HG03045 (cell line): ENCODE results near the gene ZNF865.
"Not testable (repeated sequence)": the region's sequence is repeated elsewhere in the genome, so short reads cannot be mapped to it uniquely, and the experiment has no call there.

Source experiments
- ATAC-seq: cut with Tn5 transposase; IDR thresholded peaks from one replicate; pipeline ENCODE4 v1.9.1; 2021; ENCODE audit warnings: mild to moderate bottlenecking, moderate library complexity; ENCODE audit not compliant: unreplicated experiment

Gene ZNF865

DNA sequence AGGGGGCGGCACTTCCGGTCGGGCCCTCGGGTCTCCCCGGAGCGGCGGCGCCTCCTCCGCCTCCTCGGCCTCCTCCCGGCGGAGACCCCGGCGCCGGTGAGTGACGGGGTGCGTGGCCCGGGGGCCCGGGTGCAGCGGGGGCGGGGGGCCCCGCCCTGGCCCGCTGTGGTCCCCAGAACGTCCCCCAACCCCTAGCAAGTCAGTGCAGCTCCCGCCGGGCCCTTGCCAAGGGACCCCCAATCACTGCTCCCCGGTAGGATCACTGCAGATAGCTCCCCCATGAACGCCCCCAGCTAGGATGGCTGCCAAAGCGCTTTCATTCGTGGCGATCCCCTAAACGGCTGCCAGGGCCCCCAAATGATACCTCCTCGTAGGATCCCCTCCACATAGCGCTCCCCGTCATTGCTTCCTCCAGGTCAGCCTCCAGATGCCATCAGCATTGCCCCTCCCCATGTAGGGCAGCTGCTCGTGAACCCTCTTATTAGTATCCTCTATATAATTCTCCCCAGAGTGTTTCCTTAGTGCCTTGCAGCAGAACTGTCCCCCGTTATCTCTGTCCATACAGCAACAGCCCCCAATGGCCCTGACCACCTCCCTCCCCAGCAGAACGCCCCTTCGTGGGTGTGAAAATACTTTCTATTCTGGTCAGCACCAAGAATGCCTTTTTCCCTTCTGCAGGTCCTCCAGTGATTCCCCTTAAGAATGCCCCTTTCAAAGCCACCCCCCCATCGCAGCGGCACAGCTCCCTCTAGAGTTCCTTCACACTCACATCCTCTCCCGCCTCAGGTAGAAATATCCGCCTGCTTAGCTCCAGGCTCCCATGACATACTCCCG, at the start of gene ZNF865:
Gene ZNF865 (plus strand): TSS at position 11 of the 834 bp plus-strand sequence. CDS start 7,972 bp downstream, outside the sequence.
- peak; percentile 26 for ATAC-seq

GRCh38 chr19:55559684-55560083, 45.8 kb upstream of the ZNF865 start:
- no peak for ATAC-seq

- ATAC-seq, result no peak
These were observed 42.2 kb upstream of the ZNF865 start for GRCh38 chr19:55563261-55563690.

GRCh38 chr19:55566823-55567222, 38.6 kb upstream of the ZNF865 start:
- no peak for ATAC-seq

DNA sequence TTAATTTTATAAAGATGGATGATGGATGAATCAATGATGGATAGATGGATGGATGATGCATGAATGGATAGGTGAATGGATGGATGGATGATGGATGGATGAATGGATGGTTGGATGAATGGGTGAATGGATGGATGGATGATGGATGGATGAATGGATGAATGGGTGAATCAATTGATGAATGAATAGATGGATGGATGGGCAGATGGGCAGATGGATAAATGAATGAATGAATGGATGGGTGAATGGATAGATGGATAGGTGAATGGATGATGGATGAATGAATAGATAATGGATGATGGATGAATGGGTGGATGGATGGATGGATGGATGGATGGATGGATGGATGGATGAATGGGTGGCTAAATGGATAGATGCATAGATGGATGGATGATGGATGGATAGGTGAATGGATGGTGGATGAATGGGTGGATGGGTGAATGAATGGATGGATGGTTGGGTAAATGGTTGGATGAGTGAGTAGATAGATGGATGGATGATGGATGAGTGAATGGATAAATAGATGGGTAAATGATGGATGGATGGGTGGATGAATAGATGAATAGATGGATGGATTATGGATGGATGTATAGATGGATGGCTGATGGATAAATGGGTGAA, 37.6 kb upstream of the ZNF865 start:
- no peak for ATAC-seq

GRCh38 chr19:55569477-55569876, 36.0 kb upstream of the ZNF865 start:
- ATAC-seq, result not testable (repeated sequence)

DNA sequence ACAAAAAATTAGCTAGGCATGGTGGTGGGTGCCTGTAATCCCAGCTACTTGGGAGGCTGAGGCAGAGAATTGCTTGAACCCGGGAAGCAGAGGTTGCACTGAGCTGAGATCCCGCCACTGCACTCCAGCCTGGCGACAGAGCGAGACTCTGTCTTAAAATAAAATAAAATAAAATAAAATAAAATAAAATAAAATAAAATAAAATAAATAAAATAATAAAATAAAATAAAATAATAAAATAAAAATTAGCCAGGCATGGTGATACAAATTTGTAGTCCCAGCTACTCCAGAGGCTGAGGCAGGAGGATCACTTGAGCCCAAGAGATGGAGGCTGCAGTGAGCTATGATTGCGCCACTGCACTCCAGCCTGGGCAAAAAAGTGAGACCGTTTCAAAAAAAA, 31.5 kb upstream of the ZNF865 start:
- not testable (repeated sequence) for ATAC-seq

GRCh38 chr19:55576746-55577145, 28.7 kb upstream of the ZNF865 start:
- ATAC-seq, result no peak

DNA sequence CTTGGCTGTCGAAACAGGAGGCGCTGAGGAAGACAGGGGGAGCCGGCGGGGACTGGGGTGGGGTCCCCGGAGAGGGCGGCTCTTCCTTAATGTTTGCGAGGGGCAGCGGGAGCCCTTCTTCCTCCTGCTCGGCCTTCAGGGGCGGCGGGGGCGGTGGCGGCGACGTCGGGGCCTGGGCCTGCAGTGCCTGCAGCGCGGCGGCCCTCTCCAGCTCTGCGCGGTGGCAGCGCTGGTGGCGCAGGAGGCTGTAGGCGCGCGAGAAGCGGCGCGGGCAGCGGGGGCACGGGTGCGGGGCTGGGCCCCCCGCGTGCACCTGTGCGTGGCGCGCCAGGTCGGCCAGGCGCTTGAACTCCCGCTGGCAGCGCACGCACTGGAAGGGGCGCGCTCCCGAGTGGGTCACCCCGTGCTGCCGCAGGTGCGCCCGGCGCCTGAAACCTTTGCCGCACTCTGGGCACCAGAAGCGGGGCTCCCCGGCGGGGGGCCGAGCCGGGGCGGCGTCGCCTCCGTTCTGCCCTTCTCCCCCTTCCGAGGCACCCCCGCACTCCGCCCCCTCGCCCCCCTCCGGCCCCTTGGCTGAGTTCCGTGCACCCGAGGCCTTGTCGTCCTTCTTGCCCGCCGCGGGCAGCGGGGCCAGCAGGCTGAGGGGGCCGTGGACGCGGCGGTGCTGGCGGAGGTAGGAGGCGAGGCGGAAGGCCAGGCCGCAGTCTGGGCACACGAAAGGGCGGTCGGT, 27.3 kb upstream of the ZNF865 start:
- no peak for ATAC-seq

DNA sequence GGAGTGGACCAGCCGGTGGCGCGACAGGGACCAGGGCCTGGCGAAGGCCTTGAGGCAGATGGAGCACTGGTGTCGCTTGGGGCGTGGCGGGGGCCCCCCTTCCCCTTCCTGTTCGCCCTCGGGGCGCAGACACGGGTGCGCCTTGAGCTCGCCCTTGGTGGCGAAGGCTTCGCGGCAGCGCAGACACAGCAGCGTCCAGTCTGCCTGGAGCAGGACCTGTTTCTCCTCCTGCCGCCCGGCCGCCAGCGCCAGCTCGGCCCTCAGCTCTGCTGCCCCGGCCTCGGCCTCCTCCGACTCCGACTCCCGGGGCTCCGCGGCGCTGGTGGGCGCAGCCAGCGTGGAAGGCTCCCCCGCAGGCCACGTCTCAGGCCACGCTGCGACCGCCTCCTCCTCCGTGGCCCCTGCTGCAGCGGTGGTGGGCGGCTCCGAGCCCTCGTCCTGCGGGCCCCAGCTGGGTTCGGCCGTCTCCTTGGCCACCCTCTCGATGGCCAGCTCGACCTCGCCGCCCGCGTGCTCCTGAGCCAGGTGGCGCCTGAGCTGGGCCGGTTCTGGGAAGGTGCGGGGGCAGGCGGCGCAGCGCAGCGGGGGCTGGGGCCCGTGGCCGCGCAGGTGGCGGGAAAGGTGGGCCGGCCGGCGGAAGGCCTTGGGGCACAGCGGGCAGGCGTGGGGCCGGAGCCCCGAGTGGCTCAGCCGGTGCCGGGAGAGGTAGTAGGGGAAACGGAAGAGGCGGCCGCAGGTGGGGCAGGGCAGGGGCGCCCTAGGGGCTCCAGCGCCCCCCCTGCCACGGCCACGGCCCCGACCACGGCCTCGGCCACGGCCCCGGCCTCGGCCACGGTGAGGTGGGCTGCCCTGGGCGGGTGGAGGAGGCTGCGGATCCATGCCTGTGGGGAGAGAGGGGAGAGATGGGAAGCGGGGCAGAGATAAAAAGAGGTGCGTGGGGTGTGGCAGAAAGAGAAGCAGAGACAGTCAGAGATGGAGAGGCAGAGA, 26.4 kb upstream of the ZNF865 start:
- no peak for ATAC-seq

GRCh38 chr19:55579766-55580621, 25.5 kb upstream of the ZNF865 start:
- ATAC-seq, result peak; percentile 25

DNA sequence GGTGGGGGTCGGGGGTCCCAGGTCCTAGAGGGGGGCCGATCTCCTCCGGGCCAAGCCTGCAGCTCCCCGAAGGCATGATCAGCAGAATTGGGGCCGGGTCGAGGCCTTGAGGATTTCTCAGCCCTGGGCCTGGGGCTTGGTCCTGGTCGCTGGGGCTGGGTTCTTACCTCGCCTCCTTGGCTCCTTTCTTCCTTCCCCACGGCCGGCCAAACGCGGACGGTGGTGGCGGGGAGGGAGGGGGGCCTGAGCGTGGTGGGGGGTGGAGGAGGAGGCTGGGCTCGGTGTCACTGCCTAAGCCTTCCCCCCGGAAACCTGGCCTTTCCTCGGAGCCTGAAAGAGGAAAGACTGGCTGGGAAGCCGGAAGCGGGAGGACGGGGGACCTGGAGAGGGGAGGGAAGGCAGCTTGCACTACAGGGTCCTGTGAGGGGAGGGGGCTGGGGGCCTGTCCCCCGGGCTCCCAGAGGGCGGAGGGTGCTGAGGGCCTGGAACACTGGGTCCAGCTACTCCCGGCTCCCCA, 24.8 kb upstream of the ZNF865 start, which contains the start of gene ZNF579:
Gene ZNF579 (minus strand): TSS at position 221 of the 517 bp plus-strand sequence. CDS start 1,209 bp downstream, outside the sequence.
- peak; percentile 37 for ATAC-seq

DNA sequence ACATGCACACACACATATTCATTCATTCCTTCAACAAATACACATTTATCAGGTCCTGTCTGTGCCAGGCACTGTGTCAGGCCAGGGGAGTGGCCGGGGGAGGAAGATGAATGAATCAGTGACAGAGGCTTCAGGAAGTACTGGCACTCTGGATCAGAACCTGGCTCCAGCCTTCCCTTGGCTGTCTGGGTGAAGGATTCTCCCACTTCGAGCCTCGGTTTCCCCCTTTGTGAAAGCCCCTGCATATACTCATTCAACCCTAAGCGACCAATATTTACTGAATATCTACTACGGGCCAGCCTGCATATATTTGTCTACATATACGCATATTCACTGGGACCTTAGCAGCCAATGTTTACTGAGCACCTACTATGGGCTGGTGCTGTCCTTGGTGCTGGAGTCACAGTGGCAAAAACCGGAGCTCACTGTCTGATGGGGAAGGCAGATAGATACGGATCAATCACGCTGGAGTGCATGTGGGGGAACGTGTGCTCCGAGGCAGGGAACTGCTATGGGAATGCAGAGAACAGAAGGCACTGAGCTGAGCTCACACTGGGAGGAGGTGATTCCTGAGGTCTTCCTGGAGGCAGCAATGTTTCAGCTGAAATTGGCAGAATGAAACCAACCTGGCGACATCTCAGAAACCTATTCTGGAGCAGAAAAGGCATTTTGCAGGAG, 24.2 kb upstream of the ZNF865 start:
- no peak for ATAC-seq

DNA sequence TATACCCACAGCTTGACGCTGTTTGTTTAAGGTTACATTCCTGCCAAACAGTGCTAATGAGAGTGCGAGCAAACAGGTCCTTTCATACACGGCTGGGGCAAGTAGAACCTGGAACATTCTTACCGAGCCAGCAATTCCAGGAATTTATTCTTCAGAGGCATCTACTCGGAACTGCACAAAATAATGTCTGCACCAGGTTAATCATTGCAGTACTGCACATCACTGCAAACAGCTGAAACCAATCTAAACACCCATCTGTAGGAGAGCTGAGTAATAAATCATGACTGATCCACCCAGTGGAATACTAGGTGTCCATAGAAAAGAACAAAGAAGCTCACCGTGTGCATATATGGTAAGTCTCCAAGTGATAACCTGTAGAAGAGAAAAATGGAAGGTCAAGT, 23.6 kb upstream of the ZNF865 start:
- no peak for ATAC-seq

DNA sequence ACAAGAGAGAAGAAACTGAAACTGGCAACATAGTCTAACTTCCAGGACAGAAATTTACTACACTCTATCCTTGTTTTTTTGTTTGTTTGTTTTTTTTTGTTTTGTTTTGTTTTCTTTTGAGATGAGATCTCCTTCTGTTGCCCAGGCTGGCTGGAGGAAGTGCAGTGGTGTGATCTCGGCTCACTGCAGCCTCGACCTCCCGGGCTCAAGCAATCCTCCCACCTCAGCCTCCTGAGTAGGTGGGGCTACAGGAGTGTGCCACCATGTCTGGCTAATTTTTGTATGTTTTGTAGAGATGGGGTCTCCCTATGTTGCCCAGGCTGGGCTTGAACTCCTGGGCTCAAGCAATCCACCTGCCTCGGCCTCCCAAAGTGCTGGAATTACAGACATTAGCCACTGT, 23.2 kb upstream of the ZNF865 start:
- not testable (repeated sequence) for ATAC-seq

DNA sequence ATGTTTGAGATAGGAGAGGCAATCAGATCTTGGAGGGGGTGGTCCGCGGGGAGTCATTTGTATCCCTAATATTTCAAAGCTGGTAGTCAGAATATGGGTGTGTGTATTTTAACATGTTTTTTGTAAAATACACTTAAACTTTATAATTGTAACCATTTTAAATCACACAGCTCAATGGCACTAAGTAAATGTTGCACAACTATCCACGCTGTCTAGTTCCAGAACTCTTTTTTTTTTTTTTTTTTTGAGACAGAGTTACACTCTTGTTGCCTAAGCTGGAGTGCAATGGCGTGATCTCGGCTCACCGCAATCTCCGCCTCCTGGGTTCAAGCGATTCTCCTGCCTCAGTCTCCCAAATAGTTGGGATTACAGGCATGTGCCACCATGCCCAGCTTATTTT, 21.6 kb upstream of the ZNF865 start:
- ATAC-seq, result not testable (repeated sequence)

DNA sequence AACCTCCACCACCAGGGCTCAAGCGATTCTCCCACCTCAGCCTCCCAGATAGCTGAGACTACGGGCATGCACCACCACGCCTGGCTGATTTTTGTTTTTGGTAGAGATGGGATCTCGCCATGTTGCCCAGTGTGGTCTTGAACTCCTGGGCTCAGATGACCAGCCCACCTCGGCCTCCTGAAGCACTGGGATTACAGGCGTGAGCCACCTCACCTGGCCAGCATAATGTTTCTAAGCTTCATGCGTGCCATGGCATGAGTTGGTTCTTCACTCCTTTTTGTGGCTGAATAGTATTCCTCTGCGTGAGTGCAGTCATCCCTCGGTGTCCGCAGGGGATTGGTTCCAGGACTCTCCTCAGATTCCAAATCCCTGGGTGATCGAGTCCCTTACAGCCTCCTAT, 20.6 kb upstream of the ZNF865 start:
- ATAC-seq, result no peak

DNA sequence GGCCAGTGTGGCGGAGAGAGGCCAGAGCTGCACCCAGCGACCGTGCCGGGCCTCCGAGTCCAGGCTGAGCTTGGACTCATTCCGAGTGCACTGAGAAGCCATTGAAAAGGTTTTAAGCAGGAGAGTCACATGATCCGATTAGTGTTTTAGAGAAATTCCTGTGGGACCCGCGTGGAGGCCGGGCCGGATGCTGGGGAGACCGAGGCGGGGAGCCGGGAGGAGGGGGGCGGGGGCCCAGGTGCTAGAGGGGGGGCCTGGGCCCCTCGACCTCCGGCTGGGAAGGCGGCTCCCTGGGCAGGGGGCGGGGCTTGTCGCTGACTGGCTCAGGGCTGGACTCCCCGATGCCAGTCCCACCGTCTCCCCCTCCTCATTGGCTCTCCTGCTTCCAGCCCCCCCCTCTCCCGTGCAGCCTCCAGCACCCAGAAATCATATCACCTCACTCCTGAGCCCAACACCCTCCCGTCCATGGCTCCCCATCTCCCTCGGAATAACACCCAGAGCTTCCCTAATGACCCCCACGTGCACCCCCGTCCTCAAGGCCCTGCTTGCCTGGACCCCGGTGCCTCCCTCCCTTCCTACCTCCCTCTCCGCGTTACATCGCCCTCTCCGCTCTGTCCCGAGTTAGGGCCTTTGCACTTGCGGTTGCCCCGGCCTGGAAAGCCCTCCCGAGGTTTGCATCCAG, 19.6 kb upstream of the ZNF865 start:
- ATAC-seq, result no peak
